Measurements from ENCODE around the gene EGFR.

DNA sequence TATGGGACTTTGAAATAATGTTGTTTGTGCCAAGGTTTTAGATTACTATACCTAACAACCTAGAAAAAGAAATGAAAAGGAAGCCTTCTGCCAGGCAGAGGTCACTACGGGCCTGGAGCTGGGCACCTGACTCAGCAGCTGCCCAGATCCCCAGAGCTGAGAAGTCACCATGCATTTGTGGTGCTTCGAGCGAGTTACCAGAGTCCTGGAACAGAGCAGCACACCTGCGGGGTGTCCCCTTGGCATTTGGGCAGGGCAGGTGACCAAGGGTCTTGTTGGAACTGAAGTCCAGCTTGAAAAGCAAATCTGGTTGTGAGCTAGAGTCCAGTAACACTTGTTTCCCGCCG is 25.5 kb downstream of the EGFR start:
- TF ChIP-seq, protein P1, sequence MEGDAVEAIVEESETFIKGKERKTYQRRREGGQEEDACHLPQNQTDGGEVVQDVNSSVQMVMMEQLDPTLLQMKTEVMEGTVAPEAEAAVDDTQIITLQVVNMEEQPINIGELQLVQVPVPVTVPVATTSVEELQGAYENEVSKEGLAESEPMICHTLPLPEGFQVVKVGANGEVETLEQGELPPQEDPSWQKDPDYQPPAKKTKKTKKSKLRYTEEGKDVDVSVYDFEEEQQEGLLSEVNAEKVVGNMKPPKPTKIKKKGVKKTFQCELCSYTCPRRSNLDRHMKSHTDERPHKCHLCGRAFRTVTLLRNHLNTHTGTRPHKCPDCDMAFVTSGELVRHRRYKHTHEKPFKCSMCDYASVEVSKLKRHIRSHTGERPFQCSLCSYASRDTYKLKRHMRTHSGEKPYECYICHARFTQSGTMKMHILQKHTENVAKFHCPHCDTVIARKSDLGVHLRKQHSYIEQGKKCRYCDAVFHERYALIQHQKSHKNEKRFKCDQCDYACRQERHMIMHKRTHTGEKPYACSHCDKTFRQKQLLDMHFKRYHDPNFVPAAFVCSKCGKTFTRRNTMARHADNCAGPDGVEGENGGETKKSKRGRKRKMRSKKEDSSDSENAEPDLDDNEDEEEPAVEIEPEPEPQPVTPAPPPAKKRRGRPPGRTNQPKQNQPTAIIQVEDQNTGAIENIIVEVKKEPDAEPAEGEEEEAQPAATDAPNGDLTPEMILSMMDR (IDR thresholded peaks at IDR 0.05; ENCODE audit: extremely low read depth in 1 of 2, insufficient read depth in 1 of 2, low read depth in 1 of 2, low read length in 2 of 2), result no peak
- TF ChIP-seq POLR2A (IDR thresholded peaks at IDR 0.05; ENCODE audit: low read depth, low read length), result no peak
- no peak for TF ChIP-seq GATA2 (IDR thresholded peaks at IDR 0.05; ENCODE audit: insufficient read depth, insufficient read length, low read depth, low read length)
- TF ChIP-seq POLR2AphosphoS5 (IDR thresholded peaks at IDR 0.05; ENCODE audit: insufficient read depth, low read depth, low read length), result no peak
- TF ChIP-seq, protein P2, sequence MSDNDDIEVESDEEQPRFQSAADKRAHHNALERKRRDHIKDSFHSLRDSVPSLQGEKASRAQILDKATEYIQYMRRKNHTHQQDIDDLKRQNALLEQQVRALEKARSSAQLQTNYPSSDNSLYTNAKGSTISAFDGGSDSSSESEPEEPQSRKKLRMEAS (IDR thresholded peaks at IDR 0.05; ENCODE audit: insufficient read depth, insufficient read length), result no peak
- no peak for TF ChIP-seq MYC (IDR thresholded peaks at IDR 0.05; ENCODE audit: low read depth, low read length)
- TF ChIP-seq EZH2 (IDR thresholded peaks at IDR 0.05; ENCODE audit: borderline replicate concordance, low read depth, low read length, severe bottlenecking), result no peak
- TF ChIP-seq JUN (IDR thresholded peaks at IDR 0.05; ENCODE audit: borderline replicate concordance, insufficient read depth, insufficient read length, low read depth), result no peak

Measured in endothelial cell of umbilical vein (primary cell).